ENCODE measurements around the gene TSPOAP1. TPM values are rescaled to one million over a fixed set of nuclear protein-coding genes. Genes with fewer than 3 reads are reported as not detected.
A peak's percentile ranks its signal among the peaks of the same experiment; 100 is the strongest.

TSPOAP1 gene
- total and polyA plus RNA-seq, 4 experiments from 2014 or later = 0.80 to 19.1 (median 15.8) TPM; not detected in 1

- no peak for DNase-seq
- no peaks in the 10 kb centered on the region for H3K36me3 Mint-ChIP-seq
- peaks cover 4 to 9% (median 6%) of the 10 kb centered on the region in 4 donors for H3K4me1 Mint-ChIP-seq
- no peaks in the 10 kb centered on the region for H3K9me3 Mint-ChIP-seq
- intact Hi-C loops (cut with micrococcal nuclease) = no loop called here
- Histone ChIP-seq H3K36me3 (ENCODE audit: insufficient read depth, low read length) (no peaks in the 10 kb centered on the region), H3K27ac (ENCODE audit: low read depth, low read length) (no peak overlapping the region), H3K4me3 (ENCODE audit: low read length in 2 of 2) (no peak overlapping the region), H3K9me3 (ENCODE audit: control insufficient read depth in 1 of 2, low read length in 2 of 2) (no peaks in the 10 kb centered on the region), H3K27me3 (ENCODE audit: insufficient read depth, low read length) (no peaks in the 10 kb centered on the region), H3K4me1 (ENCODE audit: insufficient read depth, low read length) (peaks cover 11% of the 10 kb centered on the region)
- peaks cover 2 to 5% of the 10 kb centered on the region in 2 donors for H3K27me3 Mint-ChIP-seq
- CTCF ChIA-PET (ENCODE audit: partially characterized antibody) = interaction anchor here (1.0 to 1.9 kb wide), 2 partner anchors 10 to 52 kb away, joined by 4 to 5 read pairs; no protein-coding TSS in a partner anchor
- H3K27ac Mint-ChIP-seq = peak overlapping the region in 1 of 7 donors; percentile 17
- POLR2A ChIA-PET (ENCODE audit: partially characterized antibody) = no interaction called here
- no peak overlapping the region for H3K4me3 Mint-ChIP-seq
These were observed 76.5 kb downstream of the TSPOAP1 start for GRCh38 chr17:58252141-58252540.

Small RNA genes lying within 50 kb of the gene (microRNA-seq; reads per million reads assigned to microRNA genes)
- not detected for gene MIR4736 (ENCODE audit: borderline microRNAs expressed, borderline number of aligned reads, borderline replicate concordance)

Other genes starting within 250 kb of the TSPOAP1 start
- gene DYNLL2, start 245.4 kb downstream of the TSPOAP1 start, total RNA-seq = 10 to 100 TPM; 45.6 to 45.8 TPM
- 1 to 10 TPM in 1 of 2 donors, under 1 TPM in 1; 0.56 to 1.3 TPM for gene DYNLL2, start 245.4 kb downstream of the TSPOAP1 start, polyA plus RNA-seq
- 1 to 10 TPM; 2.0 to 2.2 TPM for gene OR4D1, start 180.4 kb downstream of the TSPOAP1 start, total RNA-seq
- gene OR4D1, start 180.4 kb downstream of the TSPOAP1 start, polyA plus RNA-seq = 1 to 10 TPM; 1.9 to 2.0 TPM
- gene OR4D2, start 161.8 kb downstream of the TSPOAP1 start, total RNA-seq = not detected
- gene OR4D2, start 161.8 kb downstream of the TSPOAP1 start, polyA plus RNA-seq = not detected
- not detected for gene EPX, start 136.1 kb downstream of the TSPOAP1 start, total RNA-seq
- not detected for gene EPX, start 136.1 kb downstream of the TSPOAP1 start, polyA plus RNA-seq
- 10 to 100 TPM; 27.7 to 29.4 TPM for gene MKS1, start 109.5 kb downstream of the TSPOAP1 start, total RNA-seq
- 10 to 100 TPM; 12.1 to 13.7 TPM for gene MKS1, start 109.5 kb downstream of the TSPOAP1 start, polyA plus RNA-seq
- not detected for gene LPO, start 90.2 kb downstream of the TSPOAP1 start, total RNA-seq
- gene LPO, start 90.2 kb downstream of the TSPOAP1 start, polyA plus RNA-seq = not detected
- gene MPO, start 47.9 kb downstream of the TSPOAP1 start, total RNA-seq = not detected
- gene MPO, start 47.9 kb downstream of the TSPOAP1 start, polyA plus RNA-seq = not detected
- gene SUPT4H1, start 23.4 kb upstream of the TSPOAP1 start, total RNA-seq = 10 to 100 TPM; 61.4 to 75.2 TPM
- gene SUPT4H1, start 23.4 kb upstream of the TSPOAP1 start, polyA plus RNA-seq = 100 to 1,000 TPM in 1 of 2 donors, 10 to 100 TPM in 1; 94.4 to 120 TPM
- 1 to 10 TPM; 1.2 to 1.6 TPM for gene RNF43, start 88.7 kb upstream of the TSPOAP1 start, total RNA-seq
- 1 to 10 TPM in 1 of 2 donors, not detected in 1; 2.3 TPM for gene RNF43, start 88.7 kb upstream of the TSPOAP1 start, polyA plus RNA-seq
- gene HSF5, start 159.6 kb upstream of the TSPOAP1 start, total RNA-seq = 1 to 10 TPM; 2.1 to 2.4 TPM
- 1 to 10 TPM in 1 of 2 donors, under 1 TPM in 1; 0.84 to 1.4 TPM for gene HSF5, start 159.6 kb upstream of the TSPOAP1 start, polyA plus RNA-seq
- gene MTMR4, start 185.8 kb upstream of the TSPOAP1 start, total RNA-seq = 10 to 100 TPM; 60.4 to 65.7 TPM
- 10 to 100 TPM; 17.5 to 23.5 TPM for gene MTMR4, start 185.8 kb upstream of the TSPOAP1 start, polyA plus RNA-seq